Neural progenitor cell (in vitro differentiated cells): ENCODE measurements around the gene VIL1. TPM values are rescaled to one million over a fixed set of nuclear protein-coding genes. Genes with fewer than 3 reads are reported as not detected.

Source experiments
- DNase-seq: peaks from one replicate; pipeline ENCODE4 v3.0.0-alpha.2; 2016; ENCODE audit warnings: low spot score
- H2AFZ ChIP-seq: fragments of 200-600 bp; sonication (generic); replicated peaks from 2 replicates; pipeline ENCODE4 v1.6.1; 2016; ENCODE audit warnings: antibody characterized with exemption
- H3F3A ChIP-seq: fragments of 200-600 bp; sonication (generic); 2 replicates; pipeline ENCODE4 v1.6.1; 2016; ENCODE audit warnings: antibody characterized with exemption, low read depth
- H3K27ac ChIP-seq: fragments of 200-600 bp; sonication (generic); 2 replicates; pipeline ENCODE4 v1.5.1; 2016; ENCODE audit warnings: mild to moderate bottlenecking
- H3K27me3 ChIP-seq: fragments of 200-600 bp; sonication (generic); 2 replicates; pipeline ENCODE4 v1.6.1; 2016; ENCODE audit warnings: mild to moderate bottlenecking, moderate library complexity
- H3K36me3 ChIP-seq: fragments of 200-600 bp; sonication (generic); 2 replicates; pipeline ENCODE4 v1.5.1; 2016
- H3K4me1 ChIP-seq: fragments of 200-600 bp; sonication (generic); 2 replicates; pipeline ENCODE4 v1.6.1; 2016; ENCODE audit warnings: mixed run types
- H3K4me2 ChIP-seq: fragments of 200-600 bp; sonication (generic); 2 replicates; pipeline ENCODE4 v1.6.1; 2016
- H3K4me3 ChIP-seq: fragments of 200-600 bp; sonication (generic); 2 replicates; pipeline ENCODE4 v1.5.1; 2016
- H3K79me2 ChIP-seq: fragments of 200-600 bp; sonication (generic); 2 replicates; pipeline ENCODE4 v1.6.1; 2016; ENCODE audit warnings: low read depth
- H3K9ac ChIP-seq: fragments of 200-600 bp; sonication (generic); 2 replicates; pipeline ENCODE4 v1.6.1; 2016
- H3K9me3 ChIP-seq: fragments of 200-600 bp; sonication (generic); 2 replicates; pipeline ENCODE4 v1.5.1; 2016; ENCODE audit warnings: low read depth
- H4K20me1 ChIP-seq: fragments of 200-600 bp; sonication (generic); 2 replicates; pipeline ENCODE4 v1.6.1; 2016; ENCODE audit warnings: low read depth
- H3K27ac Mint-ChIP-seq: 3 replicates; pipeline ENCODE4 v1.8.0; 2021; ENCODE audit warnings: mixed read lengths
- H3K27me3 Mint-ChIP-seq: 2 replicates; pipeline ENCODE4 v1.8.0; 2022; ENCODE audit warnings: low read depth, mild to moderate bottlenecking, inconsistent platforms, moderate library complexity, mixed read lengths; ENCODE audit not compliant: insufficient read depth
- H3K36me3 Mint-ChIP-seq: 3 replicates; pipeline ENCODE4 v1.8.0; 2021; ENCODE audit warnings: mixed read lengths
- H3K4me1 Mint-ChIP-seq: 3 replicates; pipeline ENCODE4 v1.8.0; 2021; ENCODE audit warnings: mixed read lengths
- H3K4me3 Mint-ChIP-seq: 3 replicates; pipeline ENCODE4 v1.8.0; 2021; ENCODE audit warnings: mild to moderate bottlenecking, moderate library complexity, mixed read lengths
- H3K9me3 Mint-ChIP-seq: 3 replicates; pipeline ENCODE4 v1.8.0; 2020; ENCODE audit warnings: mixed read lengths
- CTCF ChIP-seq: fragments of 200-600 bp; sonication (generic); IDR thresholded peaks from 2 replicates; pipeline ENCODE4 v1.5.1; 2017; ENCODE audit warnings: antibody characterized with exemption, mild to moderate bottlenecking
- EZH2 ChIP-seq: fragments of 200-600 bp; sonication (generic); IDR thresholded peaks from 2 replicates; pipeline ENCODE4 v1.6.1; 2017; ENCODE audit warnings: antibody characterized with exemption, mild to moderate bottlenecking, moderate library complexity
- EZH2phosphoT487 ChIP-seq: fragments of 200-600 bp; sonication (generic); IDR thresholded peaks from 2 replicates; pipeline ENCODE4 v1.6.1; 2017; ENCODE audit warnings: antibody characterized with exemption
- total RNA-seq: library from RNA; depleted of rRNA; stranded (reverse); fragments of >200 nt; gene quantifications from 2 replicates; pipeline ENCODE4 v1.2.3, GENCODE V29; 2015; ENCODE audit warnings: low replicate concordance

The VIL1 gene
- total RNA-seq, 1 donor from 2014 or later: not detected

- H3K9me3 ChIP-seq: no peaks in the 10 kb centered on the region
- peak; percentile 1 for DNase-seq
- H3K4me1 ChIP-seq: peaks cover 18% of the 10 kb centered on the region
- H3K27me3 Mint-ChIP-seq: no peaks in the 10 kb centered on the region
- no peak overlapping the region for H3K9ac ChIP-seq
- H3K36me3 Mint-ChIP-seq: peaks cover 10% of the 10 kb centered on the region
- H3K27ac ChIP-seq: no peak overlapping the region
- H4K20me1 ChIP-seq: peaks cover 14% of the 10 kb centered on the region
- no peak overlapping the region for H3K4me2 ChIP-seq
- H3K4me3 Mint-ChIP-seq: no peak overlapping the region
- no peak overlapping the region for H3K4me3 ChIP-seq
- H3K27ac Mint-ChIP-seq: no peak overlapping the region
- peaks cover 1% of the 10 kb centered on the region for H3K27me3 ChIP-seq
- peaks cover 23% of the 10 kb centered on the region for H3K79me2 ChIP-seq
- H3K36me3 ChIP-seq: no peaks in the 10 kb centered on the region
- H3F3A ChIP-seq: peaks cover 27% of the 10 kb centered on the region
- H3K9me3 Mint-ChIP-seq: no peaks in the 10 kb centered on the region
- peaks cover 19% of the 10 kb centered on the region for H3K4me1 Mint-ChIP-seq
- no peak overlapping the region for H2AFZ ChIP-seq
- TF ChIP-seq EZH2phosphoT487 (no peak), CTCF (no peak), EZH2 (no peak)
Measured at GRCh38 chr2:218404351-218405085, 14.4 kb upstream of the VIL1 start.

- H3K27me3 Mint-ChIP-seq: no peaks in the 10 kb centered on the region
- Histone ChIP-seq H3K4me1 (peaks cover 18% of the 10 kb centered on the region), H3K79me2 (peaks cover 16% of the 10 kb centered on the region), H3K36me3 (no peaks in the 10 kb centered on the region), H3K27me3 (no peaks in the 10 kb centered on the region), H2AFZ (no peak overlapping the region), H3K4me3 (peak overlapping the region; percentile 56), H3F3A (peaks cover 27% of the 10 kb centered on the region), H3K27ac (peak overlapping the region; percentile 18), H3K4me2 (peak overlapping the region; percentile 81), H4K20me1 (peaks cover 14% of the 10 kb centered on the region), H3K9me3 (no peaks in the 10 kb centered on the region), H3K9ac (no peak overlapping the region)
- peaks cover 10% of the 10 kb centered on the region for H3K36me3 Mint-ChIP-seq
- DNase-seq: no peak
- H3K4me1 Mint-ChIP-seq: peaks cover 19% of the 10 kb centered on the region
- H3K27ac Mint-ChIP-seq: no peak overlapping the region
- H3K9me3 Mint-ChIP-seq: no peaks in the 10 kb centered on the region
- peak overlapping the region; percentile 86 for H3K4me3 Mint-ChIP-seq
- no peak for TF ChIP-seq EZH2
- no peak for TF ChIP-seq EZH2phosphoT487
- no peak for TF ChIP-seq CTCF
Measured at GRCh38 chr2:218405086-218405745, 13.7 kb upstream of the VIL1 start.

DNA sequence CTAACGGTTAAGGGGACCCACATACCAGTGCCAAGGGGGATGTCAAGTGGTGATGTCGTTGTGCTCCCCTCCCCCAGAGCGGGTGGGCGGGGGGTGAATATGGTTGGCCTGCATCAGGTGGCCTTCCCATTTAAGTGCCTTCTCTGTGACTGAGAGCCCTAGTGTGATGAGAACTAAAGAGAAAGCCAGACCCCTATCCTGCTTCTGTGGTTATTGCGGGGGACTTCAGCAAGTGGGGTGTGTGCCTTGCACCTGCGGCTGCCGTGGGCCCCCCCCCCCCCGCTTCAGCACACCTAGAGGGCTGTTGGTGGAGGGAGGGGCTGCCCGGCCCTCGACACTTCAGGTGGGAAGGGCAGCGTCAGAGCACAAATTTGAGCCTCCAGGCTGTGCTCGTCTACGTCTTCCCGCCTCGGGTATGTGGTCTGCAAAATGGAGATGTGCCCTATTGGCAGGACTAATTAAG lies 13.1 kb upstream of the VIL1 start:
- peak overlapping the region; percentile 18 for H3K27ac ChIP-seq

More for the DNA sequence above, 13.1 kb upstream of the VIL1 start:
- peaks cover 10% of the 10 kb centered on the region for H3K36me3 Mint-ChIP-seq
- H3K9me3 ChIP-seq: no peaks in the 10 kb centered on the region
- H3K4me3 Mint-ChIP-seq: peak overlapping the region; percentile 86
- H3K4me2 ChIP-seq: peak overlapping the region; percentile 81
- no peaks in the 10 kb centered on the region for H3K27me3 Mint-ChIP-seq
- H4K20me1 ChIP-seq: peaks cover 10% of the 10 kb centered on the region
- H3K27ac Mint-ChIP-seq: no peak overlapping the region
- no peaks in the 10 kb centered on the region for H3K9me3 Mint-ChIP-seq
- no peaks in the 10 kb centered on the region for H3K27me3 ChIP-seq
- peaks cover 19% of the 10 kb centered on the region for H3K4me1 Mint-ChIP-seq
- no peaks in the 10 kb centered on the region for H3K36me3 ChIP-seq
- peaks cover 27% of the 10 kb centered on the region for H3F3A ChIP-seq
- H2AFZ ChIP-seq: no peak overlapping the region
- no peak for TF ChIP-seq CTCF
- peaks cover 10% of the 10 kb centered on the region for H3K79me2 ChIP-seq
- H3K9ac ChIP-seq: no peak overlapping the region
- peaks cover 18% of the 10 kb centered on the region for H3K4me1 ChIP-seq
- peak; percentile 34 for DNase-seq
- H3K4me3 ChIP-seq: peak overlapping the region; percentile 56
